ENCODE results near the gene TBCEL.

- TF ChIP-seq, protein P1, sequence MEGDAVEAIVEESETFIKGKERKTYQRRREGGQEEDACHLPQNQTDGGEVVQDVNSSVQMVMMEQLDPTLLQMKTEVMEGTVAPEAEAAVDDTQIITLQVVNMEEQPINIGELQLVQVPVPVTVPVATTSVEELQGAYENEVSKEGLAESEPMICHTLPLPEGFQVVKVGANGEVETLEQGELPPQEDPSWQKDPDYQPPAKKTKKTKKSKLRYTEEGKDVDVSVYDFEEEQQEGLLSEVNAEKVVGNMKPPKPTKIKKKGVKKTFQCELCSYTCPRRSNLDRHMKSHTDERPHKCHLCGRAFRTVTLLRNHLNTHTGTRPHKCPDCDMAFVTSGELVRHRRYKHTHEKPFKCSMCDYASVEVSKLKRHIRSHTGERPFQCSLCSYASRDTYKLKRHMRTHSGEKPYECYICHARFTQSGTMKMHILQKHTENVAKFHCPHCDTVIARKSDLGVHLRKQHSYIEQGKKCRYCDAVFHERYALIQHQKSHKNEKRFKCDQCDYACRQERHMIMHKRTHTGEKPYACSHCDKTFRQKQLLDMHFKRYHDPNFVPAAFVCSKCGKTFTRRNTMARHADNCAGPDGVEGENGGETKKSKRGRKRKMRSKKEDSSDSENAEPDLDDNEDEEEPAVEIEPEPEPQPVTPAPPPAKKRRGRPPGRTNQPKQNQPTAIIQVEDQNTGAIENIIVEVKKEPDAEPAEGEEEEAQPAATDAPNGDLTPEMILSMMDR (IDR thresholded peaks at IDR 0.05) = no peak
- no peak for TF ChIP-seq POLR2A (IDR thresholded peaks at IDR 0.05)
Measured at GRCh38 chr11:121059605-121060004, 35.7 kb downstream of the TBCEL start.
